LNCaP clone FGC (cell line): ENCODE measurements around the gene CNOT6L.

Experiments used
- DNase-seq: peaks from one replicate; pipeline ENCODE4 v3.0.0-alpha.2; 2011; ENCODE audit warnings: low read depth
- H3K4me3 ChIP-seq: 2 replicates; pipeline ENCODE4 v1.5.1; 2011; ENCODE audit warnings: mild to moderate bottlenecking, low read depth, low read length, control low read depth
- TF ChIP-seq, protein P1 (sequence below): IDR thresholded peaks from 2 replicates; pipeline ENCODE4 v1.5.1; 2012; ENCODE audit warnings: mild to moderate bottlenecking; ENCODE audit not compliant: control insufficient read depth, insufficient read depth; ENCODE audit errors: extremely low read depth

Gene CNOT6L

DNA sequence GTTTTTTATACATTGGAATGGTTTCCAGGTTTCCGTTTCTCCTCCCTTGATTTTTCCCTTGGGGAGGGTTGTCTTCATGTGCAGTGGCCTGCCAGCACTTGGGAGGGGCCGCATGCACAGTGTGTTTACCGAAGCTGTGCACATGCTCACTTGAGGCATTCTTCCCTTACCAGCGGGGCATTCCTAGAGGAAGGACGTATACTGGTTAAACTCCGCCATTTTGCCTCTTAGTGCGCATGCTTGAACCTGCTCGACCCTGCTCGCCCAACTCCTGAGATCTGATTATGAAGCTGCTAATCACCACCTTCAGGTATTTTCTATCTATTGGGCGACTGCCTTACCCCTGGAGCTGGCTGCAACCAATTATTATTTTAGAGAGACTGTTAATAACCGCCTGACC, 137.4 kb downstream of the CNOT6L start:
- TF ChIP-seq, protein P1, sequence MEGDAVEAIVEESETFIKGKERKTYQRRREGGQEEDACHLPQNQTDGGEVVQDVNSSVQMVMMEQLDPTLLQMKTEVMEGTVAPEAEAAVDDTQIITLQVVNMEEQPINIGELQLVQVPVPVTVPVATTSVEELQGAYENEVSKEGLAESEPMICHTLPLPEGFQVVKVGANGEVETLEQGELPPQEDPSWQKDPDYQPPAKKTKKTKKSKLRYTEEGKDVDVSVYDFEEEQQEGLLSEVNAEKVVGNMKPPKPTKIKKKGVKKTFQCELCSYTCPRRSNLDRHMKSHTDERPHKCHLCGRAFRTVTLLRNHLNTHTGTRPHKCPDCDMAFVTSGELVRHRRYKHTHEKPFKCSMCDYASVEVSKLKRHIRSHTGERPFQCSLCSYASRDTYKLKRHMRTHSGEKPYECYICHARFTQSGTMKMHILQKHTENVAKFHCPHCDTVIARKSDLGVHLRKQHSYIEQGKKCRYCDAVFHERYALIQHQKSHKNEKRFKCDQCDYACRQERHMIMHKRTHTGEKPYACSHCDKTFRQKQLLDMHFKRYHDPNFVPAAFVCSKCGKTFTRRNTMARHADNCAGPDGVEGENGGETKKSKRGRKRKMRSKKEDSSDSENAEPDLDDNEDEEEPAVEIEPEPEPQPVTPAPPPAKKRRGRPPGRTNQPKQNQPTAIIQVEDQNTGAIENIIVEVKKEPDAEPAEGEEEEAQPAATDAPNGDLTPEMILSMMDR, result no peak
- DNase-seq, result no peak

GRCh38 chr4:77676842-77677241, 142.3 kb downstream of the CNOT6L start:
- TF ChIP-seq, protein P1, result no peak
- DNase-seq, result no peak
- no peak overlapping the region for H3K4me3 ChIP-seq

More for the DNA sequence above, 137.4 kb downstream of the CNOT6L start:
- H3K4me3 ChIP-seq, result no peak overlapping the region

- no peak for DNase-seq
- TF ChIP-seq, protein P1, result no peak
These were observed 148.1 kb downstream of the CNOT6L start for GRCh38 chr4:77671051-77671450.

DNA sequence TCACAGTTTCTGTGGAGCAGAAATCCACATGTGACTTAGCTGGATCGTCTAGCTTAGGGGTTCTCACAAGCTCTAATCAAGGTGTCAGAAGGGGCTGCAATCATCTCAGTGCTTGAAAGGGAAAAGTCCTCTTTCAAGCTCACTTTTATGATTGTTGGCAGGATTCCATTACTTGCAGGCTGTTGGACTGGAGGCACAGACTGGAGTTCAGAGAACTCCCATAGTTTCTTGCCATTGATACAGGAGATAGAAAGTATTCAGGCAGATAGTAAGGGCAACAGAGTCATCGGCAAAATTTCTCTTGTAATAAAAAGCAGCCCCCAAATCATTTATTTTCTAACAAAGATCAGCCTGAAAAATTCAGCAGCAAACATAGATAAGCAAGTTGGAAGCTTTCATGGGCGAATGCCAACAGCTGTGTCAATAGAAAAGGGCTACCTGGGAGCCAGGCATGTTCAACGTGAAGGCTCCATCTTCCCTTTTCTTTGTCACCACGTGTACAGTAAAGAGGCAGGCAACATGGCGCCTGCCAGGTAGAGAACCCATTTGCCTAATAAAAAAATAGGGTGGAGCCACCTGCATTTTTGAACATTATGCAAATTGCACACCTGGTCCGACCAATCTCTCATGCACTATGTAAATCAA, 149.1 kb downstream of the CNOT6L start:
- TF ChIP-seq, protein P1, result no peak
- no peak overlapping the region for H3K4me3 ChIP-seq
- DNase-seq, result peak; percentile 22

More at GRCh38 chr4:77671051-77671450, 148.1 kb downstream of the CNOT6L start:
- no peak overlapping the region for H3K4me3 ChIP-seq

DNA sequence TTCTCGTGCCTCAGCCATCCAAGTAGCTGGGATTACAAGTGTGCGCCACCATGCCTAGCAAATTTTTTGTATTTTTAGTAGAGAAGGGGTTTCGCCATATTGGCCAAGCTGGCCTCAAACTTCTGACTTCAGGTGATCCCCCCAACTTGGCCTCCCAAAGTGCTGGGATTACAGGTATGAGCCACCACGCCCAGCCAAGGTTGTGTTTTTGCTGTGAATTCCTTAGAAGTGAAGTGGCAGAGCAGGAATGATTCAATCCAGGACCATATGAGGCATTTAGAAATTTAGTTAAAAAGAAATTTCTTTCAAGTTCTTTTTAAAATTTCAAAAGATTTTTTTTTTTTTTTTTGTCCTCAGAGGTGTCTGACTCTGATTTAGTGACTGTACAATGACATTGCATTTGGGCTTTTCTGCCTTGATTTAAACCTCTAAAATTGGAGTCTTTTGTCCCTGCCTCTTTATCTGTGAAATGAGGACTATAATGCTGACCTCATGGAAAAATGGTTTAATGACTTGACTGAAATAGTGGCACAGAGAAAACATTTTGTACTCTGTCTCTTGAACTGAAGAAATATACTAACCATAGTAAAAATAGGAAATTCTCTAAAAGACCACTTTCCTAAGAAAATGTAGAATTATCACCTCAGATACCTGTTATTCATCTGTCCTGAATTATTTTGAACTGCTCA, 153.6 kb downstream of the CNOT6L start:
- TF ChIP-seq, protein P1, result no peak
- H3K4me3 ChIP-seq, result no peak overlapping the region
- DNase-seq, result no peak
